ENCODE data around the gene CEP63. TPM values are rescaled to one million over a fixed set of nuclear protein-coding genes. Genes with fewer than 3 reads are reported as not detected.

CEP63 gene
- total RNA-seq, result 10 to 100 TPM; 31.8 to 38.9 (median 33.1) TPM

DNA sequence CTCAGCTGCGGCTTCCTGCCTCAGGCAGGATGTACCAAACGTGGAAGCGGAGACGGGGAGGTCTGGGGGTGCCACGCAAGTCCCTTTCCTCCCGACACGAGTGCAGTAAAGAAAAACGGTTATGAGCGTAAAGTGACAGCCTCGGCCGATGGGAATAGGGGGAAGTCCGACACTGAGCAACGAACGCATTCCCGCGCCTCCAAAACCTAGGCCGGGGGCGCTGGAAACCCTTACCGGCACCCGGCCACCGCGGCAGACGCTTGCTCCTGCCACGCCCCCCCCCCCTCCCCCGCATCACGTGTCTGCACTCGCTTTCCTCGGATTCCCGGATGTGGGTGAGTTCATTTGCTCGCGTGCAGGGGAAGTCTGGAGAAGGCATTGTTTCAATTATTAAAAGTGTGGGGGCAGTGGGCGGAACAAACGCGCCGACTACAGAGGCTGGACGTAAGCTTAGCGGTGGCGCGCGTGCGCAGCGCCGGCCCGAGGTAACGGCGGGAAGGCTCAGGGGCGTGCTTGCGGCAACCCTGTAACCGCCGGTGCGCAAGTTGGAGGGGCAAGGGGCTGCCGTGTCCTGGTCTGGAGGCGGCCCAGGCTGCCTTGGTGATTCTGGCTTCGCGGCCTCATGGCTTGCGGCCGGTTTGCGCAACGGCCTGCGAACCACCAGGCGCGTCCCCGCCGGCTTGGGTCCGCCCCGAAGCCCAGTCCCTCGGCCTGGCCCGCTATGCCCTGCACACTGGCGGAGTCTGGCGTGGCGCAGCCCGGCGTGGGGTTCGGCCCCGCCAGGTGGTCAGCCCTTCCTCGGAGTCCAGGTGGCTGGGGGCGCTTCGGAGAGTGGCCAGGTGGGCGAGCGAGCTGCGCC, at the start of gene CEP63, which contains the start of gene ANAPC13:
CEP63 (plus strand) TSS at position 340 of the 859 bp plus-strand sequence. CDS start 9,264 bp downstream, outside the sequence.
ANAPC13 (minus strand) TSS at position 268 of the 859 bp plus-strand sequence. CDS start 3,081 bp downstream, outside the sequence.
- Histone ChIP-seq H3K36me3 (no peaks in the 10 kb centered on the region), H3K27ac (peak within 1 kb of the TSS; percentile 96 to 99), H3K27me3 (no peaks in the 10 kb centered on the region), H3K4me1 (peaks cover 0 to 3% of the 10 kb centered on the region in 2 donors), H3K4me3 (peak within 1 kb of the TSS; percentile 64 to 94 (median 84)), H3K9me3 (no peaks in the 10 kb centered on the region)
- DNase-seq (ENCODE audit: low spot score in 2 of 2), result peak; percentile 86 to 94
- intact Hi-C loops (cut with DNase I; ENCODE audit: low total_unique reads), result loop anchor here (10.0 kb wide), 1 partner anchor 111 kb away; the partner anchor contains the start of gene AMOTL2
- peak; percentile 29 for TF ChIP-seq POLR2A (IDR thresholded peaks at IDR 0.05)
- TF ChIP-seq POLR2AphosphoS5 (IDR thresholded peaks at IDR 0.05), result peak; percentile 83 to 91 (median 86)
- TF ChIP-seq, protein P1, sequence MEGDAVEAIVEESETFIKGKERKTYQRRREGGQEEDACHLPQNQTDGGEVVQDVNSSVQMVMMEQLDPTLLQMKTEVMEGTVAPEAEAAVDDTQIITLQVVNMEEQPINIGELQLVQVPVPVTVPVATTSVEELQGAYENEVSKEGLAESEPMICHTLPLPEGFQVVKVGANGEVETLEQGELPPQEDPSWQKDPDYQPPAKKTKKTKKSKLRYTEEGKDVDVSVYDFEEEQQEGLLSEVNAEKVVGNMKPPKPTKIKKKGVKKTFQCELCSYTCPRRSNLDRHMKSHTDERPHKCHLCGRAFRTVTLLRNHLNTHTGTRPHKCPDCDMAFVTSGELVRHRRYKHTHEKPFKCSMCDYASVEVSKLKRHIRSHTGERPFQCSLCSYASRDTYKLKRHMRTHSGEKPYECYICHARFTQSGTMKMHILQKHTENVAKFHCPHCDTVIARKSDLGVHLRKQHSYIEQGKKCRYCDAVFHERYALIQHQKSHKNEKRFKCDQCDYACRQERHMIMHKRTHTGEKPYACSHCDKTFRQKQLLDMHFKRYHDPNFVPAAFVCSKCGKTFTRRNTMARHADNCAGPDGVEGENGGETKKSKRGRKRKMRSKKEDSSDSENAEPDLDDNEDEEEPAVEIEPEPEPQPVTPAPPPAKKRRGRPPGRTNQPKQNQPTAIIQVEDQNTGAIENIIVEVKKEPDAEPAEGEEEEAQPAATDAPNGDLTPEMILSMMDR (IDR thresholded peaks at IDR 0.05), result peak in 1 of 3 donors; percentile 8

DNA sequence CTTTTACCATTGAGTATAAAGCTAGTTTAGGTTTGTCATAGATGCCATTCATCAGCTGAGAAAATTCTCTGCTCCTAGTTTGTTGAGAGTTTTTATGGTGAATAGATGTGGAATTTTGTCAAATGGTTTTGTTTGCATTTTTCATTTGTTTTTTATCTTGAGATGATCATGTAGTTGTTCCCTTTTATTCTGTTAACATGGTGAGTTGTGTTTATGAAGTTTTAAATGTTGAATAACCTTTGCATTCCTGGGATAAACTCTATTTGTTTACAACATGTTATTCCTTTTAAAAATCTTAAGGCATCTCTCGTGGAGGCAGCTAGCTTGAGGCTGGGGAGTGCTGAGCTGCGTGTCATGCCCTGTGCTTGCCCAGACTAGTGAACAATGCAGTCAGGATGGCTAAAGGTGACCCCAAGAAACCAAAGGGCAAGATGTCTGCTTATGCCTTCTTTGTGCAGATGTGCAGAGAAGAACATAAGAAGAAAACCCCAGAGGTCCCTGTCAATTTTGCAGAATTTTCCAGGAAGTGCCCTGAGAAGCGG, 48.6 kb upstream of the CEP63 start:
- H3K9me3 ChIP-seq, result no peaks in the 10 kb centered on the region
- H3K4me3 ChIP-seq, result no peak overlapping the region
- no peaks in the 10 kb centered on the region for H3K4me1 ChIP-seq
- TF ChIP-seq POLR2A (IDR thresholded peaks at IDR 0.05), result no peak
- TF ChIP-seq, protein P1 (IDR thresholded peaks at IDR 0.05), result no peak
- no peak for TF ChIP-seq POLR2AphosphoS5 (IDR thresholded peaks at IDR 0.05)
- no peaks in the 10 kb centered on the region for H3K27me3 ChIP-seq
- DNase-seq (ENCODE audit: low spot score in 2 of 2), result no peak
- no peak overlapping the region for H3K27ac ChIP-seq
- intact Hi-C loops (cut with DNase I; ENCODE audit: low total_unique reads), result no loop called here
- H3K36me3 ChIP-seq, result no peaks in the 10 kb centered on the region

- Histone ChIP-seq H3K9me3 (no peaks in the 10 kb centered on the region), H3K36me3 (no peaks in the 10 kb centered on the region), H3K27me3 (no peaks in the 10 kb centered on the region), H3K27ac (no peak overlapping the region), H3K4me3 (no peak overlapping the region), H3K4me1 (peaks cover 0 to 2% of the 10 kb centered on the region in 2 donors)
- no peak for TF ChIP-seq POLR2A (IDR thresholded peaks at IDR 0.05)
- TF ChIP-seq POLR2AphosphoS5 (IDR thresholded peaks at IDR 0.05), result no peak
- TF ChIP-seq, protein P1 (IDR thresholded peaks at IDR 0.05), result no peak
- intact Hi-C loops (cut with DNase I; ENCODE audit: low total_unique reads), result loop anchor here (10.0 kb wide), 1 partner anchor 67 kb away; the partner anchor contains the start of gene AMOTL2
- no peak for DNase-seq (ENCODE audit: low spot score in 2 of 2)
These were observed 44.5 kb upstream of the CEP63 start for GRCh38 chr3:134441321-134441720.

DNA sequence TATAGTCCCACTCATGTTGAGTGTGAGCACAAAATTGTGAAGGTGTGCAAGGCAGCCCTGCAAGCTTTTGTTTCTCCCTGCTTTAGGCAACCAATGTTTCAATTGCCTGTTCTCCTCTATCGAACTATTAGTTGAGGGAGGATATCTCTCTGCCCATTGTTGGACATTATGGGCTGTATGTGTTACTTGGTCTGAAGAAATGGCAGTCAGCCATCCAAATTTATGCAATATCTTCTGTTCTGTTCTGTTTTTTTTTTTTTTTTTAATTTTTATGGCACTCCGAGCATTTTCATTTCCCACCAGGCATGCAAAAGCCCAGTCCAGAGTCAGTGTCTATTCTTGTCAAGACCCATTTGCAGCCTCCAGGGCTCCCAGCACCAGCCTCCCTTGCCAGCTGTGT, 44.0 kb upstream of the CEP63 start:
- H3K27me3 ChIP-seq, result no peaks in the 10 kb centered on the region
- H3K4me1 ChIP-seq, result peaks cover 0 to 4% of the 10 kb centered on the region in 2 donors
- no peak overlapping the region for H3K27ac ChIP-seq
- no peak for DNase-seq (ENCODE audit: low spot score in 2 of 2)
- H3K9me3 ChIP-seq, result no peaks in the 10 kb centered on the region
- no peaks in the 10 kb centered on the region for H3K36me3 ChIP-seq
- H3K4me3 ChIP-seq, result no peak overlapping the region
- intact Hi-C loops (cut with DNase I; ENCODE audit: low total_unique reads), result loop anchor here (10.0 kb wide), 1 partner anchor 67 kb away; the partner anchor contains the start of gene AMOTL2
- TF ChIP-seq POLR2A (IDR thresholded peaks at IDR 0.05) (no peak), POLR2AphosphoS5 (IDR thresholded peaks at IDR 0.05) (no peak)
- TF ChIP-seq, protein P1 (IDR thresholded peaks at IDR 0.05), result no peak

Measured in breast epithelium (tissue), 4 donors.